ENCODE data around the gene ZNF497. TPM values are rescaled to one million over a fixed set of nuclear protein-coding genes. Genes with fewer than 3 reads are reported as not detected.

ZNF497 gene
- total RNA-seq, 1 experiment from 2014 or later: 1.7 TPM

- TF ChIP-seq NFE2L1 (CRISPR knock-in tag; IDR thresholded peaks at IDR 0.05) (peak; percentile 65; the same call in 1 of the 2 replicates), ARID4B (CRISPR knock-in tag; IDR thresholded peaks at IDR 0.05; ENCODE audit: borderline replicate concordance) (peak; percentile 41; the same call in 1 of the 2 replicates), ZBTB21 (CRISPR knock-in tag; IDR thresholded peaks at IDR 0.05; ENCODE audit: borderline replicate concordance) (0 out of 2 replicates have a peak, but pooled peaks have one; percentile 52), PREB (CRISPR knock-in tag; IDR thresholded peaks at IDR 0.05; ENCODE audit: borderline replicate concordance) (no peak), SMAD4 (CRISPR knock-in tag; IDR thresholded peaks at IDR 0.05) (no peak), AR (CRISPR knock-in tag; IDR thresholded peaks at IDR 0.05) (no peak), FOXK1 (CRISPR knock-in tag; IDR thresholded peaks at IDR 0.05) (peak; percentile 82), NFYB (CRISPR knock-in tag; conservative IDR thresholded peaks at IDR 0.05; ENCODE audit: low read depth) (peak; percentile 94), ZNF425 (CRISPR knock-in tag; conservative IDR thresholded peaks at IDR 0.05) (no peak), MAX (CRISPR knock-in tag; IDR thresholded peaks at IDR 0.05) (peak; percentile 92), ETV6 (CRISPR knock-in tag; IDR thresholded peaks at IDR 0.05) (0 out of 2 replicates have a peak, but pooled peaks have one; percentile 40), JAZF1 (CRISPR knock-in tag; IDR thresholded peaks at IDR 0.05) (no peak), CREM (CRISPR knock-in tag; IDR thresholded peaks at IDR 0.05) (peak; percentile 91), ZNF232 (CRISPR knock-in tag; IDR thresholded peaks at IDR 0.05) (0 out of 2 replicates have a peak, but pooled peaks have one; percentile 2), CREB1 (CRISPR knock-in tag; IDR thresholded peaks at IDR 0.05) (peak; percentile 70; the same call in 1 of the 2 replicates), ZNF281 (CRISPR knock-in tag; IDR thresholded peaks at IDR 0.05) (no peak)
Observed at GRCh38 chr19:58400916-58401839, 38.6 kb upstream of the ZNF497 start (continued).
